Activated T-helper 1 cell treated with Interleukin-2 at 50 U/mL for 16 hours (primary cell): ENCODE results near the gene C9orf40.

Experiments
- DNase-seq: peaks from one replicate; pipeline ENCODE4 v3.0.0-alpha.2; 2020; ENCODE audit warnings: low read depth

Gene C9orf40

DNA sequence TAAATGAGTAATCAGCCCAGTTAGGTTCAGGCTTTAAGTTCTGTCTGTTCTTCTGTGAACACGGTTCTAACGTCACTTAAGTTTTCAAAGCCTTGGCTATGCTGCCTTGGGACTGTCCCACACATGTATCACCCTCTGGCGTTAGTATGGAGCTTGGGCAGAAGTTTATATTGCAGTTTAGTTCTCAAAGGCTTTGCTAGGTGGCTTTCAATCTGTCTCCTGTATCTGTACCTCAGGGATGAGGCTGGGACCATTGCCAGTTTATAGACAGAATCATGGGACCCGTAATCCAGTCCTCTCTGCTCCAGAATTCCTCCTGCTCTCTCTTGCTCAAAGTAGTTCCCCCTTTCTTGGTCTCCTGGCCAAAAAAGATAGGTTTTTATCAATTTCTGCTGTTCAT is 12.1 kb downstream of the C9orf40 start:
- DNase-seq, result no peak

- no peak for DNase-seq
These were observed 17.7 kb downstream of the C9orf40 start for GRCh38 chr9:74935008-74935407.

- DNase-seq, result no peak
These were observed 31.0 kb downstream of the C9orf40 start for GRCh38 chr9:74921737-74922136.

GRCh38 chr9:74920944-74921626 is 31.6 kb downstream of the C9orf40 start:
- DNase-seq, result no peak

DNA sequence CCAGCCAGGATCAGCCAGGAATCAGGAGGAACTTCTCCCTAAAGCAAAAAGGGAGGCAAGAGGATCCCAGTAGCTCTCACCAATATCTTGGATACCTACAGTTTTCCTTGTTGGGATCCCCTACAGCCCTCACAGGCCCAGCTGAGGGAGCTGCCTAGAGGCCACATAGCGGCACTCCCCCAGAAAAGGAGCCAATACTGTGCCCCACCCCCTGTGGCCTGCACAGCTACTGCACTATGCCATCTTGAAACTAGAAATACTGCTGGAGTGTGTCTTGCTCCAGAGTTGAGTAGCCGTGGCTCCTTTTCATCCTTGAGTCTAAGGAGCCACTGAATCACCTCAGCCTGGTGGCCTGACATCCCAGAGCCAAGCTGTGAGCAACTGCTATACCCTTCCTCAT is 42.7 kb downstream of the C9orf40 start:
- no peak for DNase-seq

DNA sequence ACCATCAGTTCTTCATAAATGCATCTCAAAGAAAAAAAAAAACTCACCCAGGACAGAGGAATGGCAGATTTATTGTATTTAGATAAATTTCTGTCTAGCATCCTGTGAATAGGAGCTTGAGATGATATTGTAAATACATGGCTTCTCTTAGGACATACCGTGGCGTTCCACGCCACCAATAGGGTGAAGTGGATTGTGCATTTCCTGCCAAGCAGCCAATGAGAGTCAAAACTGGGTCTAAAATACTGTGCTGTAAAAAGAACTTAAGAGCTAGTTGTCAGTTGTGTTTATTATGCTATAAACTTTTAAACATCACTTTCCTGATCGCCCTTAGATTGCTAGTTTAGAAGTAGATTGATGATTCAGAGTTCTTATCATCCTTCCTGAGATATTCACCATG is 44.0 kb downstream of the C9orf40 start:
- DNase-seq, result no peak

GRCh38 chr9:74907085-74907484 is 45.6 kb downstream of the C9orf40 start:
- no peak for DNase-seq

DNA sequence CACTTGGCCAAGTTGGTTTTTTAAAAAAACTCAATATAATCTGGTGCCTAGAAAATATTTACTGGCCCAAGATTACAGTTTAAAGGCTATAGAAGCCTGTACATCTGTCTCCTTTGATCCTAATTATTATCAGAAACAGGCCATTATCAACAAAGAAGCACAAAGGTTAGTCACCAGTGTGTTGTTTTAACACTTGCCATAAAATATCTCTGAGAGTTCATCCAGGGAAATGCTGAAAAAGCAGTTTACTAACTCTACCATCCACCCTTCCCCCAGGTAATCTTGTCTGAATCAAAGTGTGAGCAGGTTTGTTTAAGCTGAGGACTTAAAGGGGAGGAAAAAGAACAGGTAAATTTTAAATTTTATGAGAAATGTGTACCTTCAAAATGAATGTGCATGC is 51.7 kb downstream of the C9orf40 start:
- DNase-seq, result no peak
